ENCODE results near the gene TFCP2.
A peak's percentile ranks its signal among the peaks of the same experiment; 100 is the strongest.

TFCP2 gene

DNA sequence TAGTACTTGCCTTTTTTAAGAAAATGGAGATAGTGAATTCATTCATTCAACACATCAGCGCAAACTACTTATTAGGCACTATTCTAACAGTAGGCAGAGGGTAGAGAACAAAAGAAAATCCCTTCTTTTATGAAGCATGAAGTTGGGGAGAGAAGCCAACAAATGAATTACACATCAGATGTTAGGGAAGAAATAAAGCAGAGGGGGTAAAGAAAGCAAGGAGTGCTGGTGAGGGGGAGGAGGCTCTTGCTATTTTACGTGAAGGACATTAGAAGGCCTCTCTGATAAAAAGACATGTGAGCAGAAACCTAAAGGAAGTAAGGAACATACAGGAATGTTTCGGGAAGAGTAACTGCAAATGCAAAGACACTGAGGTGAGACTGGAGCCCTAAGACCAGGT, 22.2 kb downstream of the TFCP2 start:
- no peak for DNase-seq (ENCODE audit: low spot score)

DNA sequence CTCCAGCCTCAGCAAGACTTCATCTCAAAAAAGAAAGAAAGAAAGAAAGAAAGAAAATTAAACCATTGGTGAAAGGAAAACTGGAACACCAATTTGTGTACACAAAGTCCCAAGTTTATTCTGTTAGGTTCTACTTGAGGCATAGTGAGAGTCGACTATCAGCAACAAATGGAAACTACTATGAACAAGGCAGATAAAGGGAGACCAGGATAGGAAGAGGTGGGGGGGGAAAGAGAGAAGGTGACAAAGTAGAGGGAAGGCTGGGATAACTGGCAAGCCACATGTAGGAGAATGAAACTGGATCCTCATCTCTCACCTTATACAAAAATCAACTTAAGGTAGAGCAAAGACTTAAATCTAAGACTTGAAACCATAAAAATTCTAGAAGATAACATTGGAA, 25.6 kb downstream of the TFCP2 start:
- no peak for DNase-seq (ENCODE audit: low spot score)

DNA sequence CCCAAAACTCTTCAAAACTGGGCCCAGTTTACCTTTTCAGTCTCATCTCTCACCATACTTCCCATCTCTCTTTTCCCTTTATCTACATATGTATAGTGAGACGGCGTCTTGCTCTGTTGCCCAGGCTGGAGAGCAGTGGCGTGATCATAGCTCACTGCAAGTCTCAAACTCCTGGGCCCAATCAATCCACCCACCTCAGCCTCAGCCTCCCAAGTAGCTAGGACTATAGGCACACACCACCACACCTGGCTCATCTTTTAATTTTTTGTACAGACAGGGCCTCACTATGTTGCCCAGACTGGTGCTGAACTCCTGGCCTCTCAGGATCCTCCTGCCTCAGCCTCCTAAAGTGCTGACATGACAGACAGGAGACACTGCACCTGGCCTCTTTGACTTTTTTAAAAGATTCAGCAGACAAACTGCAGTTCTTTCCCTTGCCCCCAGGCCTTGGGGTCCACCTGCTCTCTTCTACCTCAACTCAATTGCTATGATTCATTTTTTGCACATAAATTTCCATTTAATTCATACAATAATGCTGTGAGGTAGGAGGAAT, 33.6 kb downstream of the TFCP2 start:
- no peak for DNase-seq (ENCODE audit: low spot score)

DNA sequence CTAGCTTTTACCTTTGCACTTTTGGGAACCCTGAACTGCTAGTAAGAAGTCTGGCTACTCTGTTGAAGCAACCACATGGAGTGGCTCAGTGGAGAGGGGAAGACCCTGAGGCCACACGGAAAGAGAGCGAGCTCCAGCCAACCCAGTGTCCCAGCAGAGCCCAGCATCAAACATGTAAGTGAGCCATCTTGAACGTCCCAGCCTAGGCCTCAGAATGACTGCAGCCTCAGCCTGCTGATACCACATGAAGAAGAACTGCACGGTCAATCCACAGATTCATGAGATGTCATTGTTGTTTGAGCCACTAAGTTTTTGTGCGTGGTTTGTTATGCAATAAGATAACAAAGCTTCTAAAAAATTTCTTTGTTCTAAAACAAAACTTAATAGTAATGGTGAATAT, 40.2 kb downstream of the TFCP2 start:
- DNase-seq (ENCODE audit: low spot score) = no peak

DNA sequence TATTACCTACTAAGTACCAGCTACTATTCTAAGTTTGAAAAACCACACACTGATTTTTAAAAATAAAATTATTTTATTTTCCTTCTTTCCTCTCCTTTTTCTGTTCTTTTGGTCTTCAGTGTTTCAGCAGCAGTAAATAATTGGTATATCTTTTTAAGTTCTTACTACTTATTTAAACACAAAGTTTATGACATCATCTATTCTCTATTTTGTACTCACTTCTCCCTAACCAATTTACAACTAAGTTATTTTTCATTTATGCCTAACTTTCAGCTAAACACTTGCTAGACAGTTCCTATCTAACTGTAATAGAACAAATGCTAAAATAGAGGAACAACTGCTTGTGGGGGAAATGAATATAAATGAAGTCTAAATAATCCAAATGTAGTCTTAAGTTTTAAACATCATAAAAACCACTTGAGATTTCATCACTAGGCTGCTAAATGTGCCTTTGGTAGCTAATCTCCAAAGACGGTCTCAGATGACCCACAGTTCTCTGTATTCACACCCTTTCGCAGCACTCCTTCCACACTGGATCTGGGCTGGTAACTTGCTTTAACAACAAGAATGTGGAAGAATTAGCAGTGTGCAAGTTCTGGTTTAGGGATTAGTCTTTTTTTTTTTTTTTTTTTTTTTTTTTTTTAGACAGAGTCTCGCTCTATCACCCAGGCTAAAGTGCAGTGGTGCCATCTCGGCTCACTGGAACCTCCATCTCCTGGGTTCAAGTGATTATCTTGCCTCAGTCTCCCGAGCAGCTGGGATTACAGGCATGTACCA, 41.0 kb downstream of the TFCP2 start:
- no peak for DNase-seq (ENCODE audit: low spot score)

DNA sequence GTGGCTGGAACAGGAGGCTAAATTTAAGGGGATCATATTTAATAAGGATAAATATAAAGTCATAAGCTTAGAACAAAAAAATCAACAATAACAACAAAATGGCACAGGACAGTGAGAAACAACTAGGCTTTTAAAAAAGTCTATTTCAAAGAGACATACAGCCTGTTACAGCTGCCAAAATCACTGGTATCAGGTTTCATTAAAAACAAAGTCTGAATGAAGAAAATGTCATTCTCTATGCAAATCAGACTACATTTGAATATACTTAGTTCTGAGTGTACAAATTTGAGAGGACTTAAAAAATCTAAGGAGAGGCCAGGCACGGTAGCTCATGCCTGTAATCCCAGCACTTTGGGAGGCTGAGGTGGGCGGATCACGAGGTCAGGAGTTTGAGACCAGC, 44.0 kb downstream of the TFCP2 start:
- DNase-seq (ENCODE audit: low spot score) = no peak

GRCh38 chr12:51127050-51127729, 45.7 kb downstream of the TFCP2 start:
- DNase-seq (ENCODE audit: low spot score) = no peak

DNA sequence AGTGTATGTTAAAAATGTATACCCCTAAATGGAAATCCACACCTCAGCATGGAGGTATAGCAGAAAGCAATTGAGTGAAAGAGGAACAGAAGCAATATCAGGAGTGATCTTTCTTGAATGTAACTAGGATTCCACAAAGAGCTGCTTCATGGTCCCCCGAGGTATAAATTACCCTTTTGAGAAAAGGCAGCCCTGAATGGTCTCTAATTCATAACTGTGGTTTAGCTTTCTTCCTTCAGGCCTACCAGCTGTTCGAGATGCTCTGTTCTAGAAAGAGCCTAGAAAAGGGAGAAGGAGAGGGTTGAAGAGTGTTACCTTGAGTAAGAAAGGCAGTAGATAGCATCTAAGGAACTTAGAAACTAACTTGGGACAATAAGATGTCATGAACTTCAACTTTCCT, 46.6 kb downstream of the TFCP2 start:
- no peak for DNase-seq (ENCODE audit: low spot score)

DNA sequence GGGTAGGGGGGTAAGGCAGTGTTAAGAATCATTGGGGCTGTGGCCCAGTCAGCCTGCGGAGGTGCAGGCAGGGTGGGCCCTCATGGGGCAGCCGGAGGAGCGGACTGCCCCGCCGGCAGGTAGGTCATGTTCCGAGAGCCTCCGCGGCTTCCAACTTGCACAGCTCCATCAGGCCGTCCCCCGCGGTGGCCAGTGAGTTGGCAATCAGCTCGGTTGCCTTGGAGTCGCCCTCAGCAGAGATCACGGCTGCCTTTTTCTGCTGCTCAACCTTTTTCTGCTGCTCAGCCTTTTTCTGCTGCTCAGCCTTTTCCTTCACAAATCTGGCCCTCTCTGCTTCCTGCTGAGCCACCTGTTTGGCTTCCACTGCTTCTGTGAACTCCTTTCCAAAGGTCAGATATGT, 48.4 kb downstream of the TFCP2 start:
- no peak for DNase-seq (ENCODE audit: low spot score)

DNA sequence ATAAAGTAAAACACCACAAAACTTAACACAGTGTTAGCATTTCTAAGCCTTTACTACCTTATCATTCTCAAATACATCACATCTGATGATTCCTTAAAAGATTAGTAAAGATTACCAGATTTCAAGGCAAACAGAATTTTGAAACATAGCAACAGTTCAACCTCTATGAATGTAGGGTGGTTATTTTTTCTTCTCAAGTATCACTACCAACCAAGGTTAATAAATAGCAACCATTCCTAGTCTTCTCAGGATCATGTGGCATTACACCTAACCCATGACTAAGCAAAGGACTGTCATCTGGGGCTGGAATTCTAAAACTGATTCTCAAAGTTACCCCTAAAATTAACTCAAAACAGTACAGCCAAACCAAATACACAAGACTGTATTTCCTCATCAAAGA, 50.1 kb downstream of the TFCP2 start:
- no peak for DNase-seq (ENCODE audit: low spot score)

DNA sequence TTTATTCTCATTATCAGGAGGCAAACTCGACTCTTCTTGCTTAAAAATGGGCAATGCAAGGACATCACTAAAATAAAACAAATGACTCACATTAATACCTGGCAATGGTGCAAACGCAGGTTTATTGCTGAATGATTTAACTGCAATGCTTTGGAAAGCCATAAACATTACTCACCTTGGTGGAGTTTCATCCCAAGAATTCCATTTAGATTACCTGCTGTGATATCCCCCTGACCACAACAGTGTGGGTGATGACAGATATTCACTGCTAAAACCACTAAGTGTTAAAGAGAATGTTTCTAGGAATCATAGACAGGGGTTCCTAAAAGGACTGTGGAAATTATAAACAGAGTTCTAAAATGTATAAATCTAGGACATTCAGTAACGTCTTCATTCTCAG, 54.2 kb downstream of the TFCP2 start:
- DNase-seq (ENCODE audit: low spot score) = peak; percentile 31

GRCh38 chr12:51115533-51115932, 57.4 kb downstream of the TFCP2 start:
- DNase-seq (ENCODE audit: low spot score) = no peak

- DNase-seq (ENCODE audit: low spot score) = no peak
Observed at GRCh38 chr12:51108136-51108535, 64.8 kb downstream of the TFCP2 start.

DNA sequence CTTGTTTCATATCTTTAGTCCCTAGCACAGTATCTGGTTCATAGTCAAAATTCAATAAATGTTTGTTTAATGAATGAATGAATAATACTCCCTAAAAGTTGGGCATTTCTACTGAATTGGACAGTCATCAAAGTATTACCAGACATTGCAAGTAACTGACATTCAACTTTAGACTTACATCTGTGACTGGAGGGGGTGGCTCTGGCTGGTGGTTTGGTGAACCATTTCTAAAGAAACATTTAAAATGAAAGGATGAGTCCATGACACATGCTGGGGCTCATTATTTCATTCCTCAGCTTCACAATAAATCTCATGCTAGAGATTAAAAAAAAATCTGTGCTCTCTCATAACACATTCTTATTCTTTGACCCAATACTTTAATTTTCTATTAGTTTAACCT, 69.0 kb downstream of the TFCP2 start:
- no peak for DNase-seq (ENCODE audit: low spot score)

DNA sequence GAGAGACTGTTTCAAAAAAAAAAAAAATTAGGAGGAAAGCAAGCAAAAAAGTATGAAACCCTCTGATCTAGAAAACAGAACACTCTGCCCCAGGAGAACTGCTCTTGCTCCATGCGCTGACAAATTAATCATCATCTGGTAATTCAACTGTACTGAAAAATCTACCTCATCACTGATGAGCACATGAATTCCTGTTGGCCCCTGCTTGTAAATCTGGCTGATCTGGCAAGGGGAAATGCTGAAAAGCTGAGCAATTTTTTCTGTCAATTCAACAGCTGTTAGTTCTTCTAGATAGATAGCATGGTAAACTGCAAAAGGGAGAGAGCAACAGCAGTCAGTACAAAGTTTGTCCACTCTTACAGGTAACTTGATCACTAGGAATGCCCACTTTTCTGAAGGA, 74.3 kb downstream of the TFCP2 start:
- DNase-seq (ENCODE audit: low spot score) = no peak

DNA sequence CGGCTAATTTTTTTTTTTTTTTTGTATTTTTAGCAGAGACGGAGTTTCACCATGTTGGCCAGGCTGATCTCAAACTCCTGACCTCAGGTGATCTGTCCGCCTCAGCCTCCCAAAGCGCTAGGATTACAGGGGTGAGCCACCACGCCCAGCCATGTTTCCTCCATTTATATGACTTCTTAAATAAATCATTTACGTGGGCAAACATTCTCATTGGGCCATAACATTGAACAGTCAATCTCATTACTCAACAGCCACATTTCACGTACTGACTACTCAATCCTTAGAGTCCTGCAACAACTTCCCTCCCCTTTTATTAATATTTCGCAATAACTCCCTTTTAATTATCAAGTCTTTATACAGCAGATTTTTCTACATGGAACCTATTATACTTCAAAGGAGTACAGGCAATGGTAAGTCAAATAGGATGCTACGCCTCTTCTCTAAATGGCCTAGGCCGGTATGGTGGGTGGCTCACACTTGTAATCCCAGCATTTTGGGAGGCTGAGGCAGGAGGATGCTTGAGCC, 82.2 kb downstream of the TFCP2 start:
- no peak for DNase-seq (ENCODE audit: low spot score)

- DNase-seq (ENCODE audit: low spot score) = no peak
Observed at GRCh38 chr12:51087818-51088217, 85.1 kb downstream of the TFCP2 start.

DNA sequence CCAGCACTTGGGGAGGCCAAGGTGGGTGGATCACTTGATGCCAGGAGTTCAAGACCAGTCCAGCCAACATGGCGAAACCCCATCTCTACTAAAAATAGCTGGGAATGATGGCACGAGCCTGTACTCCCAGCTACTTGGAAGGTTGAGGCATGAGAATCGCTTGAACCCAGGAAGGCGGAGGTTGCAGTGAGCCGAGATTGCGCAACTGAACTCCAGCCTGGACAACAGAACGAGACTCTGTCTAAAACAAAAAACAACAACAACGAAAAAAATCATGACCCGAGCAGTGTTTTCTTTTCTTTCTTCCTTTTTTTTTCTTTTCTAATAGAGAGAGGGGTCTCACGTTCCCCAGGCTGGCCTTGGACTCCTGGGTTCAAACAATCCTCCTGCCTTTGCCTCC, 86.0 kb downstream of the TFCP2 start:
- no peak for DNase-seq (ENCODE audit: low spot score)

DNA sequence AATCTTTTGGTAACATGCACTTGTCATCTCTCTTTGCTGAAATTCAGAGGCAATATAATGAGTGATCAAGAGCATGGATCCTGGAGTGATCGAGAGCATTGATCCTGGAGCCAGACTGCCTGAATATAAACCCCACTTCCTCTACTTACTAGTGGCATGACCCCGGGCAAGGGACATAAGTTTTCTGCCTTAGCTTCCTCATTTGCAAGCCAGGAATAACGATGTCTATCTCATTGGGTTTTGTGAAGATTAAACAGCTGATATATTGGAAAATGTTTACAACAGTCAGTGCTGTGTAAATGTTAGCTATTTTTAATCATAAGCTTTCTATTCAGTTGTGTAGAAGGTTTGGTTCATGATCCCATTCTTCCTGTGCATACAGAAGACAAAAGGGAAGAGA, 87.2 kb downstream of the TFCP2 start:
- DNase-seq (ENCODE audit: low spot score) = no peak

GRCh38 chr12:51083126-51083833, 89.7 kb downstream of the TFCP2 start, which contains the start of gene CSRNP2:
Gene CSRNP2 (minus strand): TSS chr12:51083596. CDS start chr12:51076561, 7,035 bp downstream.
- peak; percentile 98 for DNase-seq (ENCODE audit: low spot score)

GRCh38 chr12:51082561-51083125, 90.3 kb downstream of the TFCP2 start:
- DNase-seq (ENCODE audit: low spot score) = peak; percentile 41

GRCh38 chr12:51081421-51081820, 91.5 kb downstream of the TFCP2 start:
- DNase-seq (ENCODE audit: low spot score) = no peak

All from AG08396 (cell line).